ENCODE results near the gene DUOX1. TPM values are rescaled to one million over a fixed set of nuclear protein-coding genes. Genes with fewer than 3 reads are reported as not detected.

The DUOX1 gene
- total RNA-seq, 1 experiment from 2014 or later, result 19.6 TPM

GRCh38 chr15:45134046-45134445 is 4.3 kb downstream of the DUOX1 start:
- no peaks in the 10 kb centered on the region for H3K79me2 ChIP-seq (ENCODE audit: insufficient read depth, low read length)
- ChIA-PET POLR2A (no interaction called here), CTCF (no interaction called here), RAD21 (ENCODE audit: low non-redundant PET in 1 of 2, low total read pairs in 2 of 2, uncharacterized antibody in 2 of 2, unreplicated experiment in 2 of 2) (no interaction called here)
- no peak overlapping the region for H2AFZ ChIP-seq (ENCODE audit: low read depth, low read length, poor library complexity, severe bottlenecking)
- H3K4me1 ChIP-seq (ENCODE audit: control insufficient read depth in 1 of 2, insufficient read depth in 2 of 2, low read length in 2 of 2), result peaks cover 7 to 12% of the 10 kb centered on the region in 2 experiments; a peak in 3 of 4 replicates
- peaks cover 0 to 3% of the 10 kb centered on the region in 2 experiments; a peak in 1 of 4 replicates for H3K36me3 ChIP-seq (ENCODE audit: control insufficient read depth in 1 of 2, insufficient read depth in 2 of 2, low read length in 2 of 2)
- TF ChIP-seq RAD21 (IDR thresholded peaks at IDR 0.05; ENCODE audit: low read depth) (no peak), CBX3 (IDR thresholded peaks at IDR 0.05; ENCODE audit: low read depth) (no peak), SP1 (IDR thresholded peaks at IDR 0.05; ENCODE audit: low read depth) (no peak), ZBTB33 (IDR thresholded peaks at IDR 0.05; ENCODE audit: extremely low read depth, insufficient replicate concordance, low read length) (no peak), ZFX (IDR thresholded peaks at IDR 0.05) (no peak), TCF7L2 (IDR thresholded peaks at IDR 0.05; ENCODE audit: borderline replicate concordance, extremely low read depth, insufficient read depth, insufficient read length) (no peak), POLR2AphosphoS5 (IDR thresholded peaks at IDR 0.05; ENCODE audit: low read depth, low read length) (no peak), SIN3A (IDR thresholded peaks at IDR 0.05; ENCODE audit: low read depth) (no peak), EZH2 (IDR thresholded peaks at IDR 0.05) (no peak), YY1 (IDR thresholded peaks at IDR 0.05; ENCODE audit: extremely low read depth, insufficient replicate concordance, low read depth, low read length) (no peak), FOSL1 (IDR thresholded peaks at IDR 0.05; ENCODE audit: low read depth) (no peak), ZNF274 (IDR thresholded peaks at IDR 0.05; ENCODE audit: low read depth, low read length) (no peak), REST (IDR thresholded peaks at IDR 0.05; ENCODE audit: low read depth) (no peak), ELF1 (IDR thresholded peaks at IDR 0.05; ENCODE audit: borderline replicate concordance, low read depth) (no peak), EZH2phosphoT487 (IDR thresholded peaks at IDR 0.05; ENCODE audit: borderline replicate concordance) (no peak), JUND (IDR thresholded peaks at IDR 0.05) (no peak), EGR1 (IDR thresholded peaks at IDR 0.05; ENCODE audit: low read depth) (no peak), MAX (IDR thresholded peaks at IDR 0.05) (no peak), ATF3 (IDR thresholded peaks at IDR 0.05) (no peak)
- H3K9ac ChIP-seq (ENCODE audit: low read length), result no peak overlapping the region
- H3K27me3 ChIP-seq (ENCODE audit: insufficient read depth, low read length), result no peaks in the 10 kb centered on the region
- H3K4me2 ChIP-seq (ENCODE audit: low read length), result no peak overlapping the region
- H4K20me1 ChIP-seq (ENCODE audit: insufficient read depth), result no peaks in the 10 kb centered on the region
- BruUV-seq (replicated peaks), result no TSS peak
- DNase-seq (ENCODE audit: low read depth, low spot score), result no peak
- ATAC-seq, result no peak
- no peaks in the 10 kb centered on the region for H3K9me3 ChIP-seq (ENCODE audit: control insufficient read depth in 1 of 2, insufficient read depth in 1 of 2, low read depth in 1 of 2, low read length in 2 of 2)
- H3K27ac ChIP-seq (ENCODE audit: low read depth, low read length), result no peak overlapping the region
- intact Hi-C loops (cut with micrococcal nuclease), result no loop called here
- H3K9me2 ChIP-seq (ENCODE audit: insufficient read depth), result no peaks in the 10 kb centered on the region
- no peak overlapping the region for H3K4me3 ChIP-seq (replicated peaks in 1 of 2; ENCODE audit: low read depth in 1 of 2, low read length in 2 of 2)

All from HCT116 (cell line).